CD8-positive, alpha-beta memory T cell (primary cell): ENCODE results near the gene TMEM266. TPM values are rescaled to one million over a fixed set of nuclear protein-coding genes. Genes with fewer than 3 reads are reported as not detected.

Source experiments
- CTCF ChIA-PET: fragments of 350-600 bp; sonication (Branson Sonifier 250); formaldehyde crosslinking; loops from one replicate; lab custom pipeline; 2021; ENCODE audit warnings: antibody characterized with exemption; lab: Charles Lee
- POLR2A ChIA-PET: fragments of 350-600 bp; sonication (Branson Sonifier 250); formaldehyde crosslinking; loops from one replicate; lab custom pipeline; 2021; ENCODE audit warnings: antibody characterized with exemption; lab: Charles Lee
- DNase-seq, 5 donors: peaks; one replicate each; pipeline versions ENCODE4 v3.0.0 to v3.0.0-alpha.2; 2020 to 2022; ENCODE audit warnings: mixed read lengths in 1 of 5
- H3K27ac ChIP-seq: one replicate; pipeline ENCODE4 v1.7.0; 2013; ENCODE audit warnings: low read depth, mild to moderate bottlenecking, low read length, moderate library complexity
- H3K27me3 ChIP-seq: 2 replicates; pipeline ENCODE4 v1.7.0; 2013; ENCODE audit warnings: low read length, mild to moderate bottlenecking; ENCODE audit not compliant: insufficient read depth, poor library complexity, severe bottlenecking
- H3K36me3 ChIP-seq: 2 replicates; pipeline ENCODE4 v1.7.0; 2013; ENCODE audit warnings: mild to moderate bottlenecking, low read length, moderate library complexity; ENCODE audit not compliant: insufficient read depth
- H3K4me1 ChIP-seq: 2 replicates; pipeline ENCODE4 v1.7.0; 2013; ENCODE audit warnings: mild to moderate bottlenecking, low read length, moderate library complexity; ENCODE audit not compliant: insufficient read depth
- H3K4me3 ChIP-seq: 2 replicates; pipeline ENCODE4 v1.7.0; 2013; ENCODE audit warnings: mild to moderate bottlenecking, low read length
- H3K9me3 ChIP-seq: 2 replicates; pipeline ENCODE4 v1.7.0; 2013; ENCODE audit warnings: mild to moderate bottlenecking, low read length
- H3K27ac Mint-ChIP-seq, 8 donors: one replicate each; pipeline ENCODE4 v1.8.0; 2020 to 2021; ENCODE audit warnings: mixed read lengths in 8 of 8, mild to moderate bottlenecking in 6 of 8, inconsistent platforms in 3 of 8, moderate library complexity in 3 of 8
- H3K27me3 Mint-ChIP-seq, 2 donors: one replicate each; pipeline ENCODE4 v1.8.0; 2020 to 2021; ENCODE audit warnings: mixed read lengths in 2 of 2, mild to moderate bottlenecking in 1 of 2, moderate library complexity in 1 of 2
- H3K36me3 Mint-ChIP-seq, 3 donors: one replicate each; pipeline ENCODE4 v1.8.0; 2020 to 2021; ENCODE audit warnings: mixed read lengths in 3 of 3, inconsistent platforms in 1 of 3, mild to moderate bottlenecking in 1 of 3
- H3K4me1 Mint-ChIP-seq, 3 donors: one replicate each; pipeline ENCODE4 v1.8.0; 2020 to 2021; ENCODE audit warnings: mixed read lengths in 3 of 3, inconsistent platforms in 1 of 3, mild to moderate bottlenecking in 1 of 3
- H3K4me3 Mint-ChIP-seq, 7 donors: one replicate each; pipeline ENCODE4 v1.8.0; 2020 to 2021; ENCODE audit warnings: mixed read lengths in 7 of 7, mild to moderate bottlenecking in 6 of 7, moderate library complexity in 4 of 7, inconsistent platforms in 2 of 7
- H3K9me3 Mint-ChIP-seq, 5 donors: one replicate each; pipeline ENCODE4 v1.8.0; 2020 to 2022; ENCODE audit warnings: mixed read lengths in 5 of 5, mild to moderate bottlenecking in 3 of 5, moderate library complexity in 2 of 5, inconsistent platforms in 1 of 5
- polyA plus RNA-seq: library from polyadenylated mRNA; unstranded; fragments of 300-500 nt; fragmentation: Illumina TruSeq; gene quantifications from one replicate; pipeline ENCODE4 v1.2.3, GENCODE V29; 2021
- total RNA-seq, 2 experiments: library from RNA; stranded (reverse); gene quantifications; one replicate each; pipeline ENCODE4 v1.2.3, GENCODE V29; 2021

TMEM266 gene
- total and polyA plus RNA-seq, 3 experiments from 2014 or later = 0.11 TPM; not detected in 1

GRCh38 chr15:76200083-76200465, 140.3 kb downstream of the TMEM266 start:
- Mint-ChIP-seq H3K4me3 (no peak overlapping the region), H3K27ac (no peak overlapping the region), H3K4me1 (no peaks in the 10 kb centered on the region), H3K9me3 (no peaks in the 10 kb centered on the region), H3K27me3 (peaks cover 0 to 2% of the 10 kb centered on the region in 2 donors), H3K36me3 (peaks cover 0 to 6% (median 0%) of the 10 kb centered on the region in 3 donors)
- no peaks in the 10 kb centered on the region for H3K36me3 ChIP-seq
- no peak overlapping the region for H3K27ac ChIP-seq
- no peak overlapping the region for H3K4me3 ChIP-seq
- POLR2A ChIA-PET = no interaction called here
- no peaks in the 10 kb centered on the region for H3K9me3 ChIP-seq
- no peaks in the 10 kb centered on the region for H3K27me3 ChIP-seq
- H3K4me1 ChIP-seq = no peaks in the 10 kb centered on the region
- CTCF ChIA-PET = interaction anchor here (1.4 kb wide), 1 partner anchor 9 kb away, joined by 8 read pairs; no protein-coding TSS in a partner anchor
- DNase-seq = no peak

- Histone ChIP-seq H3K4me1 (no peaks in the 10 kb centered on the region), H3K27me3 (no peaks in the 10 kb centered on the region), H3K27ac (no peak overlapping the region), H3K36me3 (no peaks in the 10 kb centered on the region), H3K4me3 (no peak overlapping the region), H3K9me3 (no peaks in the 10 kb centered on the region)
- POLR2A ChIA-PET = no interaction called here
- no peaks in the 10 kb centered on the region for H3K9me3 Mint-ChIP-seq
- CTCF ChIA-PET = interaction anchor here (1.4 kb wide), 1 partner anchor 10 kb away, joined by 8 read pairs; no protein-coding TSS in a partner anchor
- peaks cover 0 to 2% of the 10 kb centered on the region in 2 donors for H3K27me3 Mint-ChIP-seq
- no peak overlapping the region for H3K27ac Mint-ChIP-seq
- peaks cover 0 to 6% (median 0%) of the 10 kb centered on the region in 3 donors for H3K36me3 Mint-ChIP-seq
- no peak for DNase-seq
- H3K4me1 Mint-ChIP-seq = no peaks in the 10 kb centered on the region
- no peak overlapping the region for H3K4me3 Mint-ChIP-seq
These were observed 140.9 kb downstream of the TMEM266 start for GRCh38 chr15:76200641-76201105.

GRCh38 chr15:76201536-76202255, 141.9 kb downstream of the TMEM266 start:
- Mint-ChIP-seq H3K9me3 (no peaks in the 10 kb centered on the region), H3K4me3 (no peak overlapping the region), H3K4me1 (no peaks in the 10 kb centered on the region), H3K36me3 (peaks cover 0 to 6% (median 0%) of the 10 kb centered on the region in 3 donors), H3K27me3 (peaks cover 0 to 2% of the 10 kb centered on the region in 2 donors), H3K27ac (no peak overlapping the region)
- POLR2A ChIA-PET = no interaction called here
- H3K36me3 ChIP-seq = no peaks in the 10 kb centered on the region
- no peaks in the 10 kb centered on the region for H3K9me3 ChIP-seq
- no peaks in the 10 kb centered on the region for H3K27me3 ChIP-seq
- no peak for DNase-seq
- no peak overlapping the region for H3K27ac ChIP-seq
- H3K4me3 ChIP-seq = no peak overlapping the region
- CTCF ChIA-PET = interaction anchor here (1.4 kb wide), 1 partner anchor 11 kb away, joined by 8 read pairs; no protein-coding TSS in a partner anchor
- H3K4me1 ChIP-seq = no peaks in the 10 kb centered on the region

GRCh38 chr15:76203346-76204108, 143.7 kb downstream of the TMEM266 start:
- Mint-ChIP-seq H3K36me3 (peaks cover 0 to 16% (median 0%) of the 10 kb centered on the region in 3 donors), H3K4me3 (no peak overlapping the region), H3K4me1 (no peaks in the 10 kb centered on the region), H3K27ac (no peak overlapping the region), H3K27me3 (peaks cover 0 to 2% of the 10 kb centered on the region in 2 donors), H3K9me3 (no peaks in the 10 kb centered on the region)
- H3K4me1 ChIP-seq = no peaks in the 10 kb centered on the region
- H3K9me3 ChIP-seq = no peaks in the 10 kb centered on the region
- H3K27ac ChIP-seq = no peak overlapping the region
- H3K36me3 ChIP-seq = no peaks in the 10 kb centered on the region
- H3K27me3 ChIP-seq = no peaks in the 10 kb centered on the region
- DNase-seq = no peak
- POLR2A ChIA-PET = no interaction called here
- CTCF ChIA-PET = no interaction called here
- H3K4me3 ChIP-seq = no peak overlapping the region

GRCh38 chr15:76204109-76204845, 144.5 kb downstream of the TMEM266 start:
- Histone ChIP-seq H3K36me3 (no peaks in the 10 kb centered on the region), H3K9me3 (no peaks in the 10 kb centered on the region), H3K27ac (no peak overlapping the region), H3K27me3 (no peaks in the 10 kb centered on the region), H3K4me1 (no peaks in the 10 kb centered on the region), H3K4me3 (no peak overlapping the region)
- no peak for DNase-seq
- ChIA-PET POLR2A (no interaction called here), CTCF (no interaction called here)
- no peaks in the 10 kb centered on the region for H3K4me1 Mint-ChIP-seq
- H3K27ac Mint-ChIP-seq = peak overlapping the region in 1 of 8 donors; percentile 29
- H3K27me3 Mint-ChIP-seq = no peaks in the 10 kb centered on the region
- H3K9me3 Mint-ChIP-seq = no peaks in the 10 kb centered on the region
- no peak overlapping the region for H3K4me3 Mint-ChIP-seq
- H3K36me3 Mint-ChIP-seq = peaks cover 0 to 21% (median 0%) of the 10 kb centered on the region in 3 donors

GRCh38 chr15:76204916-76205460, 145.2 kb downstream of the TMEM266 start:
- no peak overlapping the region for H3K4me3 ChIP-seq
- ChIA-PET CTCF (no interaction called here), POLR2A (no interaction called here)
- no peaks in the 10 kb centered on the region for H3K9me3 ChIP-seq
- peaks cover 0 to 28% (median 0%) of the 10 kb centered on the region in 3 donors for H3K36me3 Mint-ChIP-seq
- no peak overlapping the region for H3K27ac ChIP-seq
- no peaks in the 10 kb centered on the region for H3K36me3 ChIP-seq
- H3K4me1 ChIP-seq = no peaks in the 10 kb centered on the region
- no peaks in the 10 kb centered on the region for H3K4me1 Mint-ChIP-seq
- no peak for DNase-seq
- H3K4me3 Mint-ChIP-seq = no peak overlapping the region
- H3K27me3 ChIP-seq = no peaks in the 10 kb centered on the region
- H3K27ac Mint-ChIP-seq = no peak overlapping the region
- H3K9me3 Mint-ChIP-seq = no peaks in the 10 kb centered on the region
- H3K27me3 Mint-ChIP-seq = no peaks in the 10 kb centered on the region

GRCh38 chr15:76206325-76206976, 146.7 kb downstream of the TMEM266 start:
- Mint-ChIP-seq H3K4me1 (no peaks in the 10 kb centered on the region), H3K27me3 (no peaks in the 10 kb centered on the region), H3K27ac (no peak overlapping the region), H3K9me3 (no peaks in the 10 kb centered on the region), H3K36me3 (peaks cover 0 to 42% (median 0%) of the 10 kb centered on the region in 3 donors), H3K4me3 (no peak overlapping the region)
- Histone ChIP-seq H3K9me3 (no peaks in the 10 kb centered on the region), H3K4me1 (no peaks in the 10 kb centered on the region), H3K27ac (no peak overlapping the region), H3K4me3 (no peak overlapping the region), H3K36me3 (no peaks in the 10 kb centered on the region), H3K27me3 (no peaks in the 10 kb centered on the region)
- ChIA-PET POLR2A (no interaction called here), CTCF (no interaction called here)
- DNase-seq = no peak
